A673 (cell line): ENCODE data around the gene SECISBP2. TPM values are rescaled to one million over a fixed set of nuclear protein-coding genes. Genes with fewer than 3 reads are reported as not detected.
A peak's percentile ranks its signal among the peaks of the same experiment; 100 is the strongest.
"Not testable (repeated sequence)": the region's sequence is repeated elsewhere in the genome, so short reads cannot be mapped to it uniquely, and the experiment has no call there.

Experiments used
- BruUV-seq: library from RNA; stranded (reverse); fragments of 400-500 nt; replicated peaks from 2 replicates; lab custom pipeline; 2021; lab: Mats Ljungman, UMichigan
- CTCF ChIA-PET: fragments of 300-600 bp; sonication (Branson Sonifier 250); formaldehyde crosslinking; loops from one replicate; lab custom pipeline; 2022; ENCODE audit warnings: antibody characterized with exemption; lab: Charles Lee
- POLR2A ChIA-PET: fragments of 300-600 bp; sonication (Branson Sonifier 250); formaldehyde crosslinking; loops from one replicate; lab custom pipeline; 2022; ENCODE audit warnings: antibody characterized with exemption; ENCODE audit not compliant: low non-redundant PET; lab: Charles Lee
- DNase-seq: peaks from one replicate; pipeline ENCODE4 v3.0.0-alpha.2; 2015; ENCODE audit warnings: low spot score
- H3K27ac ChIP-seq: fragments of 200-600 bp; sonication (generic); 2 replicates; pipeline ENCODE4 v1.5.1; 2016; ENCODE audit warnings: mixed run types, low read depth, mild to moderate bottlenecking, mixed read lengths, antibody characterized with exemption, low read length; ENCODE audit not compliant: poor library complexity, severe bottlenecking
- H3K27me3 ChIP-seq: fragments of 200-600 bp; sonication (generic); replicated peaks from 2 replicates; pipeline ENCODE4 v1.6.1; 2017; ENCODE audit warnings: mixed run types, low read depth, mild to moderate bottlenecking, mixed read lengths, antibody characterized with exemption, low read length; ENCODE audit not compliant: insufficient read depth, poor library complexity
- H3K36me3 ChIP-seq: fragments of 200-600 bp; sonication (generic); 2 replicates; pipeline ENCODE4 v1.6.1; 2016; ENCODE audit warnings: mixed run types, mild to moderate bottlenecking, mixed read lengths, antibody characterized with exemption, low read length; ENCODE audit not compliant: insufficient read depth, poor library complexity, severe bottlenecking
- H3K4me1 ChIP-seq: fragments of 200-600 bp; sonication (generic); 2 replicates; pipeline ENCODE4 v1.6.1; 2017; ENCODE audit warnings: mixed run types, mild to moderate bottlenecking, mixed read lengths, antibody characterized with exemption, low read length; ENCODE audit not compliant: insufficient read depth, poor library complexity, severe bottlenecking
- H3K4me3 ChIP-seq: fragments of 200-600 bp; sonication (generic); 2 replicates; pipeline ENCODE4 v1.5.1; 2016; ENCODE audit warnings: low read depth, mixed run types, mild to moderate bottlenecking, mixed read lengths, low read length; ENCODE audit not compliant: poor library complexity, severe bottlenecking
- H3K9me3 ChIP-seq: fragments of 200-600 bp; sonication (generic); 2 replicates; pipeline ENCODE4 v1.6.1; 2016; ENCODE audit warnings: mixed run types, low read depth, mild to moderate bottlenecking, mixed read lengths, antibody characterized with exemption, low read length; ENCODE audit not compliant: poor library complexity, severe bottlenecking
- EZH2 ChIP-seq: fragments of 200-600 bp; sonication (generic); IDR thresholded peaks from 2 replicates; pipeline ENCODE4 v1.6.1; 2017; ENCODE audit warnings: borderline replicate concordance, low read depth, mild to moderate bottlenecking, mixed read lengths, antibody characterized with exemption, low read length; ENCODE audit not compliant: poor library complexity, severe bottlenecking
- intact Hi-C: fragments of 100-400 bp; cut with micrococcal nuclease; formaldehyde crosslinking; loops from one replicate; pipeline ENCODE4 v1.10.0; 2022; ENCODE audit not compliant: unreplicated experiment
- total RNA-seq: library from RNA; stranded (reverse); gene quantifications from 2 replicates; pipeline ENCODE4 v1.2.3, GENCODE V29; 2021
- TF ChIP-seq, protein P1 (sequence below): fragments of 300-800, 200-600 bp; sonication (generic); conservative IDR thresholded peaks from 2 replicates; pipeline ENCODE4 v1.5.1; 2017; ENCODE audit warnings: low read depth, mild to moderate bottlenecking, antibody characterized with exemption, low read length, moderate library complexity, mixed read lengths

The SECISBP2 gene
- total RNA-seq, 1 experiment from 2014 or later: 44.4 TPM

DNA sequence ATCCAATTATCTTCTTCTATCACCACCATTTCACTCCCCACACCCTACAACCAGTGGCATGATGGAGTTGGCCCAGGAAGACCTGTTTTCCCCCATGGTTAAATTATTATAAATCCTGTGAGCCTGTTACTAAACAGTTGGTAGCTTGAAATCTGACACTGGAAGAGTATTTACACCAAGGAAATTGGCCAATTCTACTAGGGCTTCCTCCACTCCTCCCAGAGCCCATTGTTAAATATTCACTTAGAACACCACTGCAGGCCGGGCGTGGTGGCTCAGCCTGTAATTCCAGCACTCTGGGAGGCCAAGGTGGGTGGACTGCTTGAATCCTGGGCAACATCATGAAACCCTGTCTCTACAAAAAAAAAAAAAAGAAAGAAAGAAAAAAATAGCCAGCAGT, 39.7 kb upstream of the SECISBP2 start:
- H3K4me3 ChIP-seq: no peak overlapping the region
- H3K27me3 ChIP-seq: no peaks in the 10 kb centered on the region
- POLR2A ChIA-PET: no interaction called here
- no TSS peak for BruUV-seq
- H3K27ac ChIP-seq: no peak overlapping the region
- DNase-seq: no peak
- H3K36me3 ChIP-seq: no peaks in the 10 kb centered on the region
- peaks cover 16% of the 10 kb centered on the region for H3K9me3 ChIP-seq
- no peak for TF ChIP-seq EZH2
- TF ChIP-seq, protein P1, sequence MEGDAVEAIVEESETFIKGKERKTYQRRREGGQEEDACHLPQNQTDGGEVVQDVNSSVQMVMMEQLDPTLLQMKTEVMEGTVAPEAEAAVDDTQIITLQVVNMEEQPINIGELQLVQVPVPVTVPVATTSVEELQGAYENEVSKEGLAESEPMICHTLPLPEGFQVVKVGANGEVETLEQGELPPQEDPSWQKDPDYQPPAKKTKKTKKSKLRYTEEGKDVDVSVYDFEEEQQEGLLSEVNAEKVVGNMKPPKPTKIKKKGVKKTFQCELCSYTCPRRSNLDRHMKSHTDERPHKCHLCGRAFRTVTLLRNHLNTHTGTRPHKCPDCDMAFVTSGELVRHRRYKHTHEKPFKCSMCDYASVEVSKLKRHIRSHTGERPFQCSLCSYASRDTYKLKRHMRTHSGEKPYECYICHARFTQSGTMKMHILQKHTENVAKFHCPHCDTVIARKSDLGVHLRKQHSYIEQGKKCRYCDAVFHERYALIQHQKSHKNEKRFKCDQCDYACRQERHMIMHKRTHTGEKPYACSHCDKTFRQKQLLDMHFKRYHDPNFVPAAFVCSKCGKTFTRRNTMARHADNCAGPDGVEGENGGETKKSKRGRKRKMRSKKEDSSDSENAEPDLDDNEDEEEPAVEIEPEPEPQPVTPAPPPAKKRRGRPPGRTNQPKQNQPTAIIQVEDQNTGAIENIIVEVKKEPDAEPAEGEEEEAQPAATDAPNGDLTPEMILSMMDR: no peak
- CTCF ChIA-PET: interaction anchor here (0.5 to 1.0 kb wide), 6 partner anchors 23 to 1602 kb away, joined by 3 to 5 read pairs (median 3); no protein-coding TSS in a partner anchor
- H3K4me1 ChIP-seq: no peaks in the 10 kb centered on the region
- intact Hi-C loops: loop anchor here (2.0 to 5.0 kb wide), 2 partner anchors 98 to 271 kb away; no protein-coding TSS in a partner anchor

DNA sequence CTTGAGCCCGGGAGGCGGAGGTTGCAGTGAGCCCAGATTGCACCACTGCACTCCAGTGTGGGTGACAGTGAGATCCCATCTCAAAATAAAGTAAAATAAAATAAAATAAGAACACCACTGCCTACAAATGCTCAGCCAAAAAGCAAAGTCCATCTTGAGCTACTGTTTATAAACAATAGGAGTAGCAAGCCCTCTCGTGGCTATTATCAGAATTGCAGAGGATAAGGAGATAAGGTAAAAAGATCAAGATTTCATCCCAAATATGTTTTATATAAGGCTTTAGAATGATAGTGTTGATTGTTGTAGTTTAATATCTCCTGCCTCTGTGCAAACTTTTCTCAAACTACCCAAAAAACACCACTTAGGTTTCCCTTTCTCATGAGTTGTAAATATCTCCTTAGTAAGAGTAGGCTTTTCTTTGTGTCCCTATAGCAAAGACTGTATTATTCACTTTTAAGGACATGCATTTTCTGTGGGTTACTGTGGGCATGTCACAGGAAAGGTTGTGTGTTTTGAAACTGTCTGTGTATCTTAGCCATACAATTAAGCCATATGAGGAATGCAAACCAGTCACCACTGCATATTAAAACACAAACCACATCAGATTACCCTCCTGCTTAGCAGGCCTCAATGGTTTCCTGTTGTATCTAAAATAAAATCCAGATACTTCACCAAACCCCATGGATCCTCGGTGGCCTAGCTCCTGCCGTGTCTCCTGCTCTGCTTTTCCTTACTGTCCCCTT, 39.1 kb upstream of the SECISBP2 start:
- BruUV-seq: no TSS peak
- POLR2A ChIA-PET: no interaction called here
- no peaks in the 10 kb centered on the region for H3K27me3 ChIP-seq
- intact Hi-C loops: loop anchor here (2.0 to 5.0 kb wide), 2 partner anchors 98 to 272 kb away; no protein-coding TSS in a partner anchor
- H3K9me3 ChIP-seq: peaks cover 11% of the 10 kb centered on the region
- H3K4me1 ChIP-seq: no peaks in the 10 kb centered on the region
- no peaks in the 10 kb centered on the region for H3K36me3 ChIP-seq
- no peak overlapping the region for H3K27ac ChIP-seq
- CTCF ChIA-PET: interaction anchor here (0.5 to 1.0 kb wide), 6 partner anchors 24 to 1602 kb away, joined by 3 to 5 read pairs (median 3); no protein-coding TSS in a partner anchor
- no peak overlapping the region for H3K4me3 ChIP-seq
- peak; percentile 74 for DNase-seq
- no peak for TF ChIP-seq EZH2
- TF ChIP-seq, protein P1: peak; percentile 76

DNA sequence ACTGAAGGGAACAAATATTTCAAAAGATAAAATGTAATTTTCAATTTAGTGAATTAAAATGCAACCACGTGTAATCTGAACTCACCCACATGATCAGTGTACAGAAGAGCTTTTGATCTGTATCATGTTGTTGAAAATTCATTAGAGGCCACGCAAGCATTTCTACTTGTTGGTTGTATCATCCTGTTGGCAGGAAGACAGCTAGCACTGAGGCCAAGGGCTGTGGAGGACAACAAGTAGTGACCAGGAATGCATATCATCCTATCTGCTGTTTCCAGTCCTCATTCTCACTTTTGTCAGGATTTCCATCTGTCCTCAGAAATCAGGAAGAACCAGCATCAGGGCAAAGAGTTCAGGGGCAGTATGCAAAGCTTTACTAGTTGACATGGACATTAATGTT, 37.2 kb upstream of the SECISBP2 start:
- H3K36me3 ChIP-seq: no peaks in the 10 kb centered on the region
- no peak for DNase-seq
- no peak overlapping the region for H3K27ac ChIP-seq
- TF ChIP-seq, protein P1: no peak
- no peak for TF ChIP-seq EZH2
- H3K9me3 ChIP-seq: no peaks in the 10 kb centered on the region
- BruUV-seq: no TSS peak
- POLR2A ChIA-PET: no interaction called here
- intact Hi-C loops: loop anchor here (10.0 kb wide), 1 partner anchor 686 kb away; no protein-coding TSS in a partner anchor
- H3K4me3 ChIP-seq: no peak overlapping the region
- CTCF ChIA-PET: interaction anchor here (0.6 kb wide), 1 partner anchor 697 kb away, joined by 3 read pairs; no protein-coding TSS in a partner anchor
- no peaks in the 10 kb centered on the region for H3K27me3 ChIP-seq
- H3K4me1 ChIP-seq: no peaks in the 10 kb centered on the region

DNA sequence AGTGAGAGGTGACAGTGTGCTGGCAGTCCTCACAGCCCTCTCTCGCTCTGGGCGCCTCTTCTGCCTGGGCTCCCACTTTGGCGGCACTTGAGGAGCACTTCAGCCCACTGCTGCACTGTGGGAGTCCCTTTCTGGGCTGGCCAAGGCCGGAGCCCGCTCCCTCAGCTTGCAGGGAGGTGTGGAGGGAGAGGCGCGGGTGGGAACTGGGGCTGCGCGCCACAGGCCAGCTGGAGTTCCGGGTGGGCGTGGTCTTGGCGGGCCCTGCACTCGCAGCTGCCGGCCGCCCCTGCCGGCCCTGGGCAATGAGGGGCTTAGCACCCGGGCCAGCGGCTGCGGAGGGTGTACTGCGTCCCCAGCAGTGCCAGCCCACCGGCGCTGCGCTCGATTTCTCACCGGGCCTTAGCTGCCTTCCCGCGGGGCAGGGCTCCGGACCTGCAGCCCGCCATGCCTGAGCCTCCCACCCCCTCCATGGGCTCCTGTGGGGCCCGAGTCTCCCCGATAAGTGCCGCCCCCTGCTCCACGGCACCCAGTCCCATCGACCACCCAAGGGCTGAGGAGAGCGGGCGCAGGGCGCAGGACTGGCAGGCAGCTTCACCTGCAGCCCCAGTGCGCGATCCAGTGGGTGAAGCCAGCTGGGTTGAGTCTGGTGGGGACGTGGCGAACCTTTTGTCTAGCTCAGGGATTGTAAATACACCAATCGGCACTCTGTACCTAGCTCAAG, 35.9 kb upstream of the SECISBP2 start:
- H3K4me3 ChIP-seq, BruUV-seq, POLR2A ChIA-PET, DNase-seq, CTCF ChIA-PET, H3K27ac ChIP-seq, H3K4me1 ChIP-seq, H3K36me3 ChIP-seq, H3K27me3 ChIP-seq, H3K9me3 ChIP-seq: not testable (repeated sequence)
- intact Hi-C loops: loop anchor here (10.0 kb wide), 1 partner anchor 688 kb away; no protein-coding TSS in a partner anchor
